ENCODE results near the gene NHSL2.
"Not testable (repeated sequence)": the region's sequence is repeated elsewhere in the genome, so short reads cannot be mapped to it uniquely, and the experiment has no call there.

NHSL2 gene

DNA sequence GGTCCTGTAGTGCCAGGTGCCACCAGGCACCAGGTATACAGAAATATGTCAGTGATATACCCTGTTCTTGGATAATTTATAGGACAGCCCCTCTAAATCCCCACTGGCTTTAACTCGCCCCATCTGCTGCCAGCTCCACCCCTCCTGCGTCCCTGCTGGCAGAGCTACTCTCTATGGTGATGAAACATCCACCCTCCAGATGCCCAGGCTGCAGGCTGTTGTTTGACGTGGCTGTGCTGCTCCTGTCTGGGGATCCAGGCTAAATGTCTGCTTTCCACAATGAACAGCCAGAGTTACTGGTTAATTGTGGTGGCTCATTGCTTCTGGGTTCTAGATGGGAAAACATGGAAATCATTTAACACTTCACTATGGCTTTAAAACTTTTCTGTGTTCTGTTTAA is 12.9 kb downstream of the NHSL2 start:
- DNase-seq (ENCODE audit: low read depth), result no peak

DNA sequence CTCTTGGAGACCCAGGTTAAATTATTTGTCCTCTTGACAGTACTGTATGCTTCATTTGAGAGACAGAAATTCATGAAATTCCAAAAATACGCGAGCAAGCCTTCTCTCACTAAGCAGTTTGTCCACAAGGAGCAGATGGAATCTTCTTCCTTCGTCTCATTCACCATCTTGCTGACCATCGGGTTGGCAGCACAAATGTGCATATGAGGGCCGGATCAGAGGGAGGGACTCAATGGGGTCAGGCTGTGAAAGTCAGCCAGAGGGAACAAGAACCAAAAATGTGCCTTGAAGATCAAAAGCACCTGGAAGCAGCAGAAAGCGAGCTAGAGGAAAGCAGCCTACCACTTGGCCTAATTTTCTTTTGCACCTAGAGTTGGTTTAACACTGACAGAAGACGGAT is 16.4 kb downstream of the NHSL2 start:
- no peak for DNase-seq (ENCODE audit: low read depth)

DNA sequence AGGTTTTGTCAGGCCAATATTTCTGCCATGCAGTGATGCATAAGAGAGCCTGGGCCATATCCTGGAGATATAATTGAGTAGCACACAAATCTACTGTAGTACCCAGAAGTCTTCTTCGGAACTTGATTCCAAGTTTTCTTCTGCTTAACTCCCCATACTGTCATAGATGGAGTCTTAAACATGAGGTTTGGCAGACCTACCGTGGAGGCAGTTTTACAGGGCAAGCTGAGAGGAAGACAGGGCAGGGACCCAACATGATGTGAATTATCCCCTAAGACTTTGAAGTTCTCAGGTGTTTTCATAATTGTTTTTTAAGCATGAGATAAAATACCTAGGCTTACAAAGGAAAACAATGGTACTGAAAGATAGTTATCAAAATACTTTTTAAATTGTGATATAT is 18.2 kb downstream of the NHSL2 start:
- DNase-seq (ENCODE audit: low read depth), result no peak

DNA sequence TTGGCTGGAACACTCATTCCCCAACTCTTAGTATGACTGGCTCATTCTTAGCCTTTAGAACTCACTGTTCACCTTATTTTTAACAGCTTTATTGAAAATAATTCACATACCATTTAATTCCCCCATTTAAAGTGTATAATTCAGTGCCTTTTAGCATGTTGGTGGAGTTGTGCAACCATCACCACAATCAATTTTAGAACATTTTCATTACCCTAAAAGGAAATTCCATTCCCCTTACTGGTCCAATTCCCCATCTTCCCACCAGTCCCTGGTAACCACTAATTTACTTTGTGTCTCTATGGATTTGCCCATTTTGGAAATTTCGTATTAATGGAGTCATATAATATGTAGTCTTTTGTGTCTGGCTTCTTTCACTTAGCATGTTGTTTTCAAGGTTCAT is 19.7 kb downstream of the NHSL2 start:
- no peak for DNase-seq (ENCODE audit: low read depth)

DNA sequence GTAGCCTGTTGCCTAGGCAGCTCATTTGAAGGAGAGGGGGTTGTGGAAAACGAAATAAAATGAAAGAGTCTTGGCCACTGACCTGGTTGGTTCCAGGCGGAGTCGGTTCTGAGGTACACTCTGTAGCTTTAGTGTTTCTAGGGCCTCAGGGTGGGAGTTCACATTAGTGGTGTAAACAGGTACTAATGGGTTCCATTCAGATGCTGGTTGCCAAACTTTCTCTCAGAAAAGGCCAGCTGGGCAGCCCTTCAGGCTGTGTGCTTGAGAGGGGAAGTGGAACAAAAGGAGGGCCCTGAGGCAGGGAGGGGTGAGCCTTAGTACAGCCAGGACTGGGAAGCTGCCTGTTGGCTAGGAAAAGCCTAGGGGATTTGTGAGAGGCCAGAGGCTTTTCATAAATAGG is 24.8 kb downstream of the NHSL2 start:
- DNase-seq (ENCODE audit: low read depth), result no peak

DNA sequence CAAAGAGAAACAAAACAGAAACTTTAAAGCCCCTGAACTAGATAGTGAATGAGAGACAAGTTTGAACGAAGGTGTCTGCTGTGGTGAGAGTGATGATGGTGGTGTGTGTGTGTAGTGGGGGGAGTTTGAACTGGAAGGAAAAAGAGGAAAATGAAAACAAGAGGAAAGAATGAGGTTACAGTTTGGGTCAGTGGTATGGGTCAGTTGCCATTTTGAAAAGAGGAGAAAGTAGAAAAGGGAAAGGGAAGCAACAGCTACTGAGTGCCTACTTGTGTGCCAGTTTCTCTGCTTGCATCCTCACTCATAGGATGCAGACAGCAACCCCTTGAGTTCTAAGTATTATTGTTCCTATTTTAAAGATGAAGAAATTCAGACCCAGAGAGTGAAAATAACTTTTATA is 26.0 kb downstream of the NHSL2 start:
- no peak for DNase-seq (ENCODE audit: low read depth)

DNA sequence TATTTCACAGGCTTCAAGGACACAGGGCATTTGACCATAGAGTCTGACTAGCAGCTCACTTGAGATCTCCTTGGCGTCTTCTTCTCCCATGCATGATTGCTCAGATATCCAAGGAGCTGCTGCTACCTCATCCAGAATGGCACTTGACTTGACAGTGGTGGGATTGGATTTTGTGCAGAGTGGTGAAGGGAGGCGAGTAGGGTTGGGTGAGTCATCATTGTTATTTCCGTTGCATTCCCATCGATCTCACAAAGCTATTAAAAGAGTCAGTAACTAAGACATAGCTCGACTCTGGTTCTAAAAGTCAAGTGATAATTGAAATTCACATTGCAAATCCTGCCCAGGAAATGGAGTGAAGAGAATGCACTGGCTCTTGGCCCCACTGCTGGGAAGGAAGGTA is 27.7 kb downstream of the NHSL2 start:
- no peak for DNase-seq (ENCODE audit: low read depth)

DNA sequence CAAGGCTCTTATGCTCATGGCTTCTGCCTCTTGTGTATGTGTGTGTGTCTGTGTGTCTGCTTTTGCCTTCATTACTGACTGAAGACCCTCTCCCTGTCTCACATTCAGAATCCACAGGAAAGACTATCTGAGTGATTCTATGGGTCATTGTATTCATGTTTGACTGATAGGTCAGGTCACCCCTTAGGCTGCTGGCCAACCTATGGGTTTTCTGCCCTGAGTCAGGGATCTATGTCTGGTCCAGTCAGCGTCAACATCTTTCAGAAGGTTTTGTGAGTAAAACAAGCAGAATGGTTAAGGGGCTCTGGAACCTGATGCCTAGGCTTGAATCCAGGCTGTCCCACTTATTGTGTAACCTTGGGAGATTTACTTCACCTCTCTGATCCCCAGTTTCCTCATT is 30.5 kb downstream of the NHSL2 start:
- DNase-seq (ENCODE audit: low read depth), result no peak

DNA sequence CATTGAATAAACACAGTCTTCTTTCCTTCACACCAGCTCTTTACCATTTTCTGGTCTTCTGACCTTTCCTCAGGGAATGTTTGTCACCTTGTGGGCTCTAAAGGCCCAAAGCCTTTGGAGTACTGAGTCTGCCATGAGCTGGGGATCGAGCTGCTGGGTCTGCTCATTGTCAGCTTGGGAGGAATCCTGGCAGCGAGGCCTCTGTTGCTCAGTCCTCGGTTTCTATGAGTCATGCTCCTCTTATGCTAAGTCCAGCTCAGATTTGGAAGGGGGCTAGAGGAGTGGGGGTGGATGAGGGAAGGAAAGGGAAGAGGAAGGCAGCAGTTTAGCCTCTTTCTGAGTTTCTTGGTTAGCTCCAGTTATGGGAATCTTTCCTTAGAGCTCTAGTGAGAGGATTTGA is 31.1 kb downstream of the NHSL2 start:
- no peak for DNase-seq (ENCODE audit: low read depth)

DNA sequence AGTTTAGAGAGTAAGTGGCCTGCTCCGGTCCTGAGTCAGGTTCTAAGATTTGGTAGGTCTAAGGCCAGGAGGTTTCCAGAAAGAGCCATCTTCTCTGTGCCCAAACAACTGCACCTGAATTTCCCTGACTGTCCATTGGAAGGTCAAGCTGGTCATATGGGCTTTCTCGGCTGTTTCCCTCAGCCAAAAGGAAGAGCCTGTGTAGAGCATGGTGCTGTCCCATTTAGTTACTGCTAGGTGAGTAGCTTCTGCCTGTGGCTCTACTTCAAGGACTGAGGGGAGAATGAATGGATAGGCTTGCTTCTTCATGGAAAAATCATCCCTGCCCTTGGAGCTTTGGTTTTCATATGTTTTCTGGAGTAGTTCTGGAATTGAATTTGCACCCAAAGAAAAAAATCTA is 33.7 kb downstream of the NHSL2 start:
- DNase-seq (ENCODE audit: low read depth), result no peak

DNA sequence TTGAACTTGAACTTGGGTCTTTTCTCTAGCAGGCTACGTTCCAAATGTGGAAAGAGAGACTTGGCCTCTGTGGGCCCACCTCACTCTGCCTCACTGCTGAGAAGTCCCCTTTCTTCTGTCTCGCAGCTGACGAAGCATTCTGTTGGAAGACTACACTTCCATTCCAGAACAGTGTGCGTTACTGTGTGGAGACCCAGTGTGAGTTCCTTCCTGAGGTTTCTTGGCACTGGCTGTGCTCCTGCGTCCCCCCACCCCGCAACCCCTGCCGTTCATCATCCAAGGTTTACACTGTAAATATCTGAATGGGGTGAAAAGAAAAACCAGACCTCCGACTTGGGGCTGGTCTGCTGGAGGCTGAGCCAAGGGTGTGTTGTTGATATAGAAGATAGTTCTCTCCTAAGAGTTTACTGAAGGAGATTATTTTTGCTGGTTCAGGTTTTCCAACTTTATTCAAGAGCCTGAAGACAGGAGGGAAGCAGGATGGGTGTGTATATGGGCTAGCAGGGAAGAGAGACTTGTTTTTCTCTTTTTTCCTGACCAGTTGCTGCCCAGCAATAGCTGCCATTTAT is 34.7 kb downstream of the NHSL2 start:
- no peak for DNase-seq (ENCODE audit: low read depth)

DNA sequence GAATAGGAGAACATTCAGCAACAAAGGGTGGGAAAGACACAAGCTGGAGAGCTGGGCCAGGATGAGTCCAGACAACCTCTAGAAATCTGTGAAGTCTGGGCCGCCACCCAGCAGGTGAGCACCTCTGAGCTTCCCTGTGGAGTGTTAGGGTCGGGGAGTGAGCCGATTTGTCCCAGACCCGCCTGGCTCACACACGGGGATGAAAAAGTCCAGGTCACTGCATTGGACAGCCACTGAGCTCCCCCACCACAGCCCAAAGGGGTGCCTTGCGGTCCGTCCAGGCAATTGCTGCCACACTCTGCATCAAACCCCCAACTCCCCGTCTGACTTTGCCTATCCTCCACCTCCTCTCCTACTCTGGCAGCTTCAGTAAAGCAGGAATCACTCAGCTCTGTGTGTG is 38.7 kb downstream of the NHSL2 start:
- DNase-seq (ENCODE audit: low read depth), result no peak

DNA sequence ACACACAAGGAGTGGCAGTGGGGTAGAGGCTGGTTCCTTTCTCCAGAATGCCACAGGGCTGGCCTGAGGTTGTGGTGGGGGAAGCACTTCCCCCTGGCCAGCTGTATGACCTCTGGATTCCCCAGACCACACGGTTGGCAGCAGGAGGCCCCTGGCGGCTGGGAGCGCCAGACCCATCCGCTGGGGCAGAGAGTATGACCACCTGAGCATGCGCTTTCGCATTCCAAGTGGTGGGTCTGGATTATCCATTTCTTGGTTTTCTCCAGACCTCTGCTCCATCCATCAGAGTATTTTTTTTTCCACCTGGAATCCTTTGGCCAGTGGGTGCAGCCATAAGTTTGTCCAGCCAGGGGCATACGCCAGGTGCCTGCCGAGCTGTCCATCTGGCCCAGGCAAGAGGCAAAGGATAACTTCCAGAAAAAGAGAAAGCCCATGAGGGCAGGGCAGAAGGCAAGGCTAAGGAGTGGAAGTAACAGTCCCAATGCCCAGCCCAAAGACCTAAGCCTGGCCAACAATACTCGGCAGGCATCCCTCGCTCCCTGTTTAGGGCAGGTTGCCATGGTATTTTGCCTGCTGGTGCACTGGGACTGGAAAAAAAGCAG is 39.3 kb downstream of the NHSL2 start:
- no peak for DNase-seq (ENCODE audit: low read depth)

DNA sequence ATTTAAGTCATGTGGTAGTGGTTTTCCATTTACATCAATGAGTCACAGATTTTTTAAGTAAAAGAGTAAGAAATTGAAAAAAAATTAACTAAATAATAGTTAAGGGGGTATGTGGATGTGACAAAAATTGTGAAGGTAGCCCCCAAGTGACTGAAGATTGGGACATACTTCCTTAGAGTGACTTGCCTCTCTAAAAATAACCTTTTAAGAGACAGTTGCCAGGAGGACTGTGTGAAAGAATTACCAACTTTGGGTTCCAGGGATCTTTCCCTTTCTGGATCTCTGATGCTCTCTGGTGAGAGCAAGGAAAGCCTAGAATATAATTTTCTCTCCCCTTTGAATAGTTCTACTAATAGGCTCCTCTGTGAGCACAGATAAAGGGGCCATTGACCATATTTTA is 42.7 kb downstream of the NHSL2 start:
- no peak for DNase-seq (ENCODE audit: low read depth)

DNA sequence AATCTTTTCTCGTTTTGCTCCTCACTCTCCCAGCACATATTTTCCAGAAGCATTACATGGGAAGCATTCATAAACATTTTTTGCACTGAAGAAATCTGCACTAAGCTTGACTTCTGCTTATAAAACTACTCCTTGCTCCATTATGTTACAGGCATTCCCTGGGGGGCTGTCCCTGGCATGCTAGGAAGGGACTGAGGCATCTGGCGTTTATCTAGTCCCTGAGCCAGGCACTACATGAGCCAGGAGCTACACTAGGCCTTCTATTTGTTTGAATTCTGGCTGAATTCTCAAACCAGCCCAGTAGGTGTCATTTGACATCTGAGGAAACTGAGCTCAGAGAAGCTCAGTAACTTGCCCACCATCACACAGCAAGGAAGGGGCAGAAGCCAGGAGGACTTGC is 43.3 kb downstream of the NHSL2 start:
- DNase-seq (ENCODE audit: low read depth), result no peak

DNA sequence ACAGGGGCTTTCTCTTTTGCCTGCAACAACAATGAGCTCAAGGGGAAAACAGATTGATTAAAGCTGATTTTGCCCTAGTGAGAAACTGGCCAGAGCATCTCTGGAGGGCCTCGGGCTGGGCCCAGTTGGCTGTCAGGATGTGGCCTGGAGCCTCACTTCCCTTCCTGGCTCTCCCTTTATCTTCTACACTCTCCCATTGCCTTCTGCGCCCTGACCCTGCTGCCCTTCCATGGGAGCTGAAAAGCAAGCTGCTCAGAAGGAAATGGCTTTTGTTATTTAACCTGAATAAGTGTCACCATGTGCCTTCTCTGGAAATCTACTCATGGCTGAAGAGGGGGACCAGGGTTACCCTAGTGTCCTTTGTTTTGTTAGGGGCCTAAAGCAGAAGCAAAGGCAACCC is 43.8 kb downstream of the NHSL2 start:
- DNase-seq (ENCODE audit: low read depth), result no peak

DNA sequence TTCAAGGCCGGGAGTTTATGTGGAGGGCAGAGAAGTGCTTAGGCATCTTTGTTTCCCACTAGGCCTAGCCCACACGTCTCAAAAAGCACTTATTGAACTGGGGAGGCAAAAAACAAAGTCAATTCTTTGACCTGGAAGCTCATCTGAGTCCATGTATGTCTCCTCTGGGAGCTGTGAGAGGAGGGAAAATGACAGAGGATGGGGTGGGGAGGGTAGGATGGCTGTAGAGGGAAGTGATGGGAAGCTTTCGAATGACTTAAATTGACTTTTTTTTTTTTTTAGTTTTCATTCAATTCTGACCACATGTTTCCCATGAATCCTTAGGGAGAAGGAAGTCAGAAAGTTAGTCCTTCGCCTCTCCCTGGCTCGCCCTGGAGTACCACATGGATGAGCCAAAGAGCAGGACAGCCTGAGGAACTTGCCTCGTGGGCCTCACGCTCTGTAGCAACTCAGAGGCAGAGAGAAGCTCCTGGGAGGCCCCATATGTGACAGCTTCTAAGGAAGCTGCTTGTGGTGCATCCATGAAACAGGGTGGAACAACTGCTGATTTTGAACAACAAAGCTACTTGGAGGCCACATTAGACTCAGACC is 45.0 kb downstream of the NHSL2 start:
- DNase-seq (ENCODE audit: low read depth), result no peak

DNA sequence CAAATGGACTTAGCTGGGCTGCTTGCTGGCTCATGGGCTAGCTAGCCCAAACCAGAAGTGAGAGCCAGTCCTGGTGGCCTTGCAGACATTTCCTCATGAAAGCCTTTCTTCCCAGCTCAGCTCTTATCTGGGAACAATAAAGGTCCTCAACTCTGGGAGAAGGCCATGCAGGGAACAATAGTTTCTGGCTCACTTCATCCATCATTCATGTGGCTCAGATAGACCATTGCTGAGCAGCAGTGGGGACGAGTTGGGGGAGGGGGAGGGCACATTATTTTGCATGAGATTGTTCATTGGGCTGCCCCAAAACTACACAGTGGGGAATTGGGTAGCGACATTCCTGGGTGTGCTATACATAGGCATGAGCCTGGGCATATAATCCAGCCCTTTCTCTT is 47.6 kb downstream of the NHSL2 start:
- DNase-seq (ENCODE audit: low read depth), result no peak

DNA sequence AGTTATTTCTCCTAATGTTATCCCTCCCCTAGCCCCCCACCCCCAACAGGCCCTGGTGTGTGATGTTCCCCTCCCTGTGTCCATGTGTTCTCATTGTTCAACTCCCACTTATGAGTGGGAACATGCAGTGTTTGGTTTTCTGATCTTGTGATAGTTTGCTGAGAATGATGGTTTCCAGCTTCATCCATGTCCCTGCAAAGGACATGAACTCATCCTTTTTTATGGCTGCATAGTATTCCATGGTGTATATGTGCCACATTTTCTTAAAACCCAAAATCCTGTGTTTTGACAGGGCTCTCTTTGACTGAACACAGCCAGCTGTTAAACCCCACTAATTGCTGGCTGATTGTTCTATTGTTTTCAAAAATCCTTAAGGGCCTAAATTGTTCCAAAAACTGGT is 53.5 kb downstream of the NHSL2 start:
- not testable (repeated sequence) for DNase-seq (ENCODE audit: low read depth)

DNA sequence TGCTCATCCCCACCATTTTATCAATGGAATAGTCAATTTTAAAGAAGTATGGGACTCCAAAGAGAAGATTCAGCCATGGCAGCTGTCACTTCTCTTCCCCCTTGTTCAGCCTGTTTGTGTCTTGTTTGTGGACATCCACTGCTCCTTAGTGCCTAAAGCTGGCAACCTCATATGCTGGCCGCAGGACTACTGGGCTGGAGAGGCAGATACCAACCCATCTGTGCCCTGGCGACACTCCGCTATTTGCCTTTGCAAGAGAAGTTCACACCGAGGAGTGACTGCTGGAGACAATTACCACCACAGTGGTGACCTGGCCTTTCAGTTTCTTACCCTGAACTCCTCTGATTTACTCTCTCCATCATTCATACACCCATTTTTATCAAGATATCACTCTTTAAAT is 64.3 kb downstream of the NHSL2 start:
- DNase-seq (ENCODE audit: low read depth), result no peak

DNA sequence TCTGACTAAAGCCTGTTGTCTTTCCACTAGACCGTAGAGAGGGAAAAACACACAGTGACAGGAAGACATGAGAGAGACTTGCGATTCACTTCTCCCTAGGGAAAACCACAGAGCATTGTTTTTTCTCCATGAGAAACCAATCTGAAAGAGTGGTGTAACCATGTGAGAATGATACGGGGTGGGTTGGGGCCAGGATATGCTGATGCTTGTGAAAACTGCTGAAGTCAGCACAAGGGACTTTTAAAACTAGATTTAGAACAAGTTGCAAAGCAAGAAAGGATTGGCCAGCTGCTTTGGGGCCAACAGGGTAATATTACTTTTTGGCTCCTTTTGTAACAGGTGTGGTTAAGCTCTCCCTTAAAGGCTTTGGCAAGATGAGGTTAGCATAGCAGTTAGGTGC is 66.1 kb downstream of the NHSL2 start:
- DNase-seq (ENCODE audit: low read depth), result no peak

DNA sequence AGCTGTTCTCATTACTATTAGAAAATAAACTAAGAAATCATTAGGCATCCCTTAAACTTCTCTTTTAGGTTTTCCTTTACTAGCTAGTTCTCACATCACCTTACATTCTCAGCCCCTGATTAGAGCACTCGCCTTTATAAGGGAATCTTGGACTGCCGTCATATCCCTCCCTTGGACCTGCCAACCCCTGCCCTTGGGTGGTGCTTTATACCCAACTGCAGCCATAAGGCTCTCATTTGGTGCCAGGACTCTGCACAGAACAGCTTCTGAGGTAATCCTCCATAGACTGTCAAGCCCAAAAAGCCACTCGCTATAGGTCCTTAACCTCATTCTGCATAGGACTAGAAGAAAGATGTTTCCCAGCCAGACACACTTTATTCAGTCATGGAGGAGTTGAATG is 67.5 kb downstream of the NHSL2 start:
- no peak for DNase-seq (ENCODE audit: low read depth)

DNA sequence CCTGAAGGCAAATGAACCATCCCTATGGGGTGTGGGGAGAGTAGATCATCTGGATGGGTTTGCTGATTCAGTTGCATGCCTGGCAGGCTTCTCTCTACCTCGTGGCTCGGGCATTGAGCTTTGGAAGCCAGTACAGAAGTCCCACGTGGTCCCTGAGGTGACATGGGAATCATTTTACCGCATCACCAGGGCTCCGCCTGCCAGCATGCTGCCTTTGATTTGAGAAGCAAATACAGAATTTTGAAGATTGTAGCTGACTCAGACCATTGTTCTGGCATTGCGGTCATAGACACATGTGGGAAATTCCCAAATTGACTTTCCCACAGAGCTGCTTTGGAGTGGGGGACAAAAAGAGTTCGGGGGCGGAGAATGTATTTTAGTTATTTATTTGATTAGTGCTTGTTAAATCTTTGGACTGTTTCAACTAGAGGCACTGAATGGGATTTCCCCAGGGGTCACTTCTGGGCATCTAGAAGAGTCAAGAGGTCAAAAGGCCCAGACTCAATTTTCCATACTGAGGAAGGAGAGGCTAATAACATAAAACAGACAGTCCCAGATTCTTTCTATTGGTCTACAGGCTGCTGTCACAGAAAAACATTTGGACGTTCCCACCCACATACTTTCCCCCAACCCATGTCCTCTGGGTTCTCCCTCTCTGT is 79.3 kb downstream of the NHSL2 start:
- no peak for DNase-seq (ENCODE audit: low read depth)

DNA sequence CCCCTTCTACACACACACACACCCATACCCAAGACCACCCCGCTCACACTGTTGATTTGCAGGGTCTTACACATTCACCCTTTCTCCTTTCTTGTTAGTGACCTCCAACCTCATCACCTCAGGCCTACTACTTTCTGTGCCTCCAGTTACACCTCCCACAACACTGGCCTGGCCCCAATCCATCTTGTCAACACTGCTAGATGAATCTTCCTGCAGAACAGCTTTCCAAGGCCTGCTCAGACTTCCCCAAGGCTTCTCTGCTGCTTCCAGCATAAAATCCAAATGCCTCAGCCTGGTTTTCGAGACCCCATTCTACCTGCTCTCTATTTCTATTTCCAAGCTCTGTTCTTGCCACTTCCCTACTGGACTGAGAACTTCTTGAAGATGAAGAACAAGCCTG is 79.9 kb downstream of the NHSL2 start:
- no peak for DNase-seq (ENCODE audit: low read depth)
